Omental fat pad (tissue), 4 donors: Measurements from ENCODE around the gene TMEM14C. TPM values are rescaled to one million over a fixed set of nuclear protein-coding genes. Genes with fewer than 3 reads are reported as not detected.
"Not testable (repeated sequence)": the region's sequence is repeated elsewhere in the genome, so short reads cannot be mapped to it uniquely, and the experiment has no call there.

Experiments used
- ATAC-seq: fragments of 150-250 bp; one replicate; pipeline ENCODE4 v1.9.1; 2016; ENCODE audit warnings: mild to moderate bottlenecking, moderate library complexity; ENCODE audit not compliant: low FRiP score
- DNase-seq: peaks from one replicate; pipeline ENCODE4 v3.0.0-alpha.2; 2019; ENCODE audit warnings: low spot score
- CTCF ChIP-seq, 3 donors: fragments of 450-650 bp; IDR thresholded peaks; one replicate each; pipeline ENCODE4 v1.5.1; 2016 to 2017; ENCODE audit warnings: antibody characterized with exemption in 3 of 3, mild to moderate bottlenecking in 3 of 3, moderate library complexity in 2 of 3
- total RNA-seq, 4 donors: library from RNA; depleted of rRNA; stranded (reverse); fragments of >200 nt; gene quantifications; one replicate each; pipeline ENCODE4 v1.1.0, GENCODE V29; 2016

Gene TMEM14C
- total RNA-seq, 4 donors from 2014 or later: 97.9 to 144 (median 116) TPM

- TF ChIP-seq CTCF (IDR thresholded peaks at IDR 0.05): no peak
- peak; percentile 99 for ATAC-seq
- peak; percentile 99 for DNase-seq
These were observed 24.5 kb downstream of the TMEM14C start, which contains the start of gene TMEM14B for GRCh38 chr6:10747251-10747972. TSS of gene TMEM14B (plus strand) at chr6:10747805. CDS start at chr6:10749246, 1,441 bp downstream.

DNA sequence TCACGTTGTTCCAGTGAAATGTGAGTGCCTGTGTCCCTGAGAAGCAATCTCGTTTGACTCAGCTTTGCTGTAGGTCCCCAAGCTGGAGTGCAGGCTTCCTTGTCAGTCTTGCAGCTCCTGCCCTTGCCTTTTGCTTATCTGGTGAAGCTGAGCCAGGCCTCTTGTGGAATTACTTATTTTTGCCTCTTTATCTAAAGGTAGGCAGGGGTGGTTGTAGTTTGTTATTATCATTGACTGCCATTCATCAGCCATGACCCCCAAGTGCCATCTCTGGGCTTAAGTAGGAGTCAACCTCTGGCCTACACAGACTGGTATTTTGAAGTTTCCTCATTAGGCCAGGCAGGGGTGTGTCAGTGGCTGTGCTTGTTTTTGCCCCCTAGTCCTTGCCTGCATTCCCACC lies 26.9 kb downstream of the TMEM14C start:
- no peak for ATAC-seq
- no peak for DNase-seq
- no peak for TF ChIP-seq CTCF (IDR thresholded peaks at IDR 0.05)

GRCh38 chr6:10750568-10750967 lies 27.7 kb downstream of the TMEM14C start:
- not testable (repeated sequence) for DNase-seq, ATAC-seq

DNA sequence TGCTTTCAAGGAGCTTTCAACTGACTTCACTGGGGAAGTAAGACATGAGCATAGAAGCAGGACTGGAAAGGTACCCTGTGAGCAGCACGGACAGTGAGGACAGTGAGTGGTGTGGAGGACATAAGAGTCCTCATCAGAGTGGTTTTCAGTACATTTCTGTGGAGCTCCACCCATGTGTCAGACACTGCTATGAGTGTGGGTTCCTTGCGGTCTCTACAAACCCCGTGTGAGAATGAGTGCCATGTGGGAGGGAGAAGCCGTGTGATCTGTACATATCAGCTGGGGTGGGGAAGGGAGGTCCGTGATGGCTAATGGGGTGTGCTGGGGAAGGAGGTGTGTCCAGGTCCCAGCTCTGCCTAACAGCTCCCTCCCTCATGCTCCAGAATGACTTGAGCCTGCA lies 28.9 kb downstream of the TMEM14C start:
- DNase-seq, ATAC-seq: not testable (repeated sequence)

DNA sequence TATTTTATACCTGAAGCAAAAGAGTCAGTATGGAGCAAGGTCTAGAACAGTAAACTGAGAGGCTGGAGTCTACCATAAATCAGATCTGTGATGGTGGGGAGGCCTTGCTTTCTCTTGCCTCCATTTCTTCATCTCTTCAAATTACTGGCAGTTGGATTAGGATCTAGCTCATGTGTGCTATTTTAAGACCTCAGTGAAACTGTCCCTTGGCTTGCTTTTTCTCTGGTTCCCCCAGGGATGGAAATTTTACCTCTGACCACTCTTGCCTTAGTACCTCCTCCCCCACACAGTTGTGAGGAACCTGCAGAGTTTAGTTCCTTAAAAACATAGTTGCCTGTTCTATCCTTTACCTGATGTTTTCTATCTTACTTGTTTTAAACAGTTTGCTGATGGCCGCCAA lies 33.2 kb downstream of the TMEM14C start:
- ATAC-seq: no peak
- no peak for TF ChIP-seq CTCF (IDR thresholded peaks at IDR 0.05)
- no peak for DNase-seq

- ATAC-seq: peak; percentile 72
- no peak for TF ChIP-seq CTCF (IDR thresholded peaks at IDR 0.05)
These were observed 36.5 kb downstream of the TMEM14C start for GRCh38 chr6:10759312-10759839.

DNA sequence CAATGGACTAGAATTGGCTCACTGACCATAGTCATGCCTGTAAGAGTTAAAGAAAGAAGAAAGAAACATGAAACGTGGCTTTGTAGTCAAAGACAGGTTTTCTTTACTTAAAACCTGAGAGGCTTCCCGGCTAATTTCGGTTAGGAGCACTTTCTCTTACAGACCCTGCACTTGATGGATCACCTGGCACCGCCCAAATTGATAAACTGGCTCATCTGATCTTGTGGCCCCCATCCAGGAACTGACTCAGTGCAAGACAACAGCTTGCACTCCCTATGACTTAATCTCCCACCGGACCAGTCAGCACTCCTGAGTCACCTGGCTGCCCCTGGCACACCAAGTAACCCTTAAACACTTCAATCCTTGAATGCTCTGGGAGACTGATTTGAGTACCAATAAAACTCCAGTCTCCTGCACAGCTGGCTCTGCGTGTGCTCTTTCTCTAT lies 37.0 kb downstream of the TMEM14C start:
- TF ChIP-seq CTCF (IDR thresholded peaks at IDR 0.05): no peak
- peak; percentile 70 for DNase-seq
- peak; percentile 89 for ATAC-seq

More at GRCh38 chr6:10759312-10759839, 36.5 kb downstream of the TMEM14C start:
- no peak for DNase-seq

GRCh38 chr6:10763006-10763405 lies 40.1 kb downstream of the TMEM14C start:
- DNase-seq (no peak), ATAC-seq (no peak)
- TF ChIP-seq CTCF (IDR thresholded peaks at IDR 0.05): no peak
